Islet precursor cell (in vitro differentiated cells): Measurements from ENCODE around the gene OXCT1.
A peak's percentile ranks its signal among the peaks of the same experiment; 100 is the strongest.

Experiments
- DNase-seq: peaks from one replicate; pipeline ENCODE4 v3.0.0-alpha.2; 2018

Gene OXCT1

GRCh38 chr5:41707853-41708603, 162.2 kb downstream of the OXCT1 start:
- peak; percentile 61 for DNase-seq

DNA sequence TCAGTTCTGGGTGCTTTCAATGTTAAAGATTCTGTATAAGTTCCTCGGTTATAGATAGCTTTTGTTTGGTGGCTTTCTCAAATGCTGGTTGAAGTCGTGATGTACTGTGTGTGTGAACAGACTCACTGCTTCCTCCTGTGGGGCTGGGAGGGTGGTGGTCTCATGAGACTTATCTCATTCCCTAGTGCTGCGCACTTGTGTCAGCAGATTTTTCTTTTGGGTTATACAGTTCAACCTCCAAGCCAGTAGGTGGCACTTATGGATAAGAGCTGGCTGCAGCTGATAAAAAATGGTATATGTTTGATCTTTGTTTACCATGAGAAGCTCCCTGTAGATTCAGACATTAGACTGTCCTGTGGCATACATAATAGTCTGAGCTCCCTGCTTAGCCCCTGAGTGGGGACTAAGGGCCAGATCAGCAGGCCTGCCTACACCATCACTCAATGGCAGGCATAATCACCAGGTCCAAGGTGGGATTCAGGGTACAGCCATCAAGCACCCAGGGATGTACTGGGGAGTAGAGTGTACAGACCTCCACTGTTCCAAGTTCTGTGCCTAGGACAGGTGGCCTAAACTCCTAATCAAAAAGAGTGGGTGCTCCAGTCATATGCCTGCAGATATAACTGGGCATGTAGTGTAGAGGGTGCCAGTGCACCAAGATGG, 174.2 kb downstream of the OXCT1 start:
- DNase-seq = no peak

DNA sequence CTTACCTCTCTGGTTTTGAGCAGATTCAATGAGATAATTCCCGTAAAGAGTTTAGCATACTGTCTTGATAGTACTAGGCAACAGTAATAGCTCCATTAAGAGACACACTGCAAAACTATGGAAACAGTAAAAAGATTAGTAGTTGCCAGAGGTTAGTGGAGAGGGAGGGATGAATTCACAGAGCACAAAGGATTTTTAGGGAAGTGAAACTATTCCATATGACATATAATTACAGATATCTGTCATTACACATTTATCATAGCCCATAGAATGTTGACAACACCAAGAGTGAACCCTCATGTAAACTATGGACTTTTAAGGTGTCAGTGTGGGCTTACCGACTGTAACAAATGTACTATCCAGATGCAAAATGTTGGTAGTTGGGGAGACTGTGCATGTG, 183.5 kb downstream of the OXCT1 start:
- no peak for DNase-seq

DNA sequence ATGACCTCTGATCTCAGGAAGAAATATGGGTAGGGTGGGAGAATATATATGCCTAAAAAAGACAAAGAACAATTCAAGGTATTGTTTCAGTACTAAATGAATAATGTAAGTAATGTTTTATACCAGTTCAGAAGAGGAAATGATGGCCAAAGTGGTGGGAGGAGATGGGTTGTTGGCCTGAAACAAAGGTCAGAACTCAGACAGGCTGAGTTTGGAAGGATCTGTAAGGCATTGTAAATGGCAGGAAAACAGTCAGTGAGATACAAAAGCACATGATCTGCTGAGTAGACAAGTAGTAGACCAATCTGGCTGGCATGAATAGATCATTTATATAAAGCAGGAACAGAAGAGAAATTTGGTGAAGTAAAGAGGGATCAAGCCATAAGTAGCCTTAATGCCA, 184.0 kb downstream of the OXCT1 start:
- DNase-seq = no peak

- no peak for DNase-seq
These were observed 187.0 kb downstream of the OXCT1 start for GRCh38 chr5:41683181-41683580.

GRCh38 chr5:41682641-41683040, 187.6 kb downstream of the OXCT1 start:
- no peak for DNase-seq

DNA sequence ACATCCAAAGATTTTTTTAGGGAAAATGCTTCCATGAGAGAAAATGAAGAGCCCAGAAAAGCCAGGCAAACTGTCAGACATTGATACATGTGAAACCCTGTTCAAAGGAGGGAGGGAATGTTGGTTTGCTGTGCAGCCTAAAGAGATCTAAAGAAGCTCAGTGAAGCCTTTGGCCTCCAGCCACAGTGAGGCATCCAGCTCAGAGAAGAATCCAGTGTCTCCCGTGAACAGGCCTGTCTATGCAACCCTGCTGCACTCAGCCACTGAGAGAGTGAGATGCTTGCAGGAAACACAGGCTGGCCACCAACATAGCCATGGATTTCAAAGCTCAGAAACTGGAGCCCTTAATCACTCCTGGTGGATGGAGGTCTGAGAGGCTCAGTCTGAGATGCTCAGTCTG, 188.4 kb downstream of the OXCT1 start:
- no peak for DNase-seq
